ENCODE measurements around the gene TNFRSF4.

Gene TNFRSF4

GRCh38 chr1:1239227-1239613 lies 25.3 kb upstream of the TNFRSF4 start:
- H3K4me3 ChIP-seq (ENCODE audit: low read depth, low read length): no peak overlapping the region
- TF ChIP-seq CTCF (IDR thresholded peaks at IDR 0.05; ENCODE audit: insufficient read depth, low read length, missing control alignments): no peak
- POLR2A ChIA-PET: interaction anchor here (0.7 kb wide), 1 partner anchor 31 kb away, joined by 3 read pairs; no protein-coding TSS in a partner anchor
- DNase-seq (ENCODE audit: low read depth, low spot score): no peak
- CTCF ChIA-PET: interaction anchor here (1.0 to 2.4 kb wide), 4 partner anchors 117 to 177 kb away, joined by 4 to 10 read pairs (median 6); no protein-coding TSS in a partner anchor

- ChIA-PET POLR2A (no interaction called here), CTCF (interaction anchor here (1.0 to 2.4 kb wide), 3 partner anchors 116 to 177 kb away, joined by 4 to 10 read pairs (median 6); no protein-coding TSS in a partner anchor)
- no peak for TF ChIP-seq CTCF (IDR thresholded peaks at IDR 0.05; ENCODE audit: insufficient read depth, low read length, missing control alignments)
- H3K4me3 ChIP-seq (ENCODE audit: low read depth, low read length): no peak overlapping the region
- DNase-seq (ENCODE audit: low read depth, low spot score): no peak
Measured at GRCh38 chr1:1238702-1239178, 24.8 kb upstream of the TNFRSF4 start.

- no peak overlapping the region for H3K4me3 ChIP-seq (ENCODE audit: low read depth, low read length)
Measured at GRCh38 chr1:1237874-1238701, 24.1 kb upstream of the TNFRSF4 start.

GRCh38 chr1:1236945-1237873 lies 23.3 kb upstream of the TNFRSF4 start:
- CTCF ChIA-PET: interaction anchor here (2.4 kb wide), 1 partner anchor 115 kb away, joined by 10 read pairs; no protein-coding TSS in a partner anchor
- no peak for TF ChIP-seq CTCF (IDR thresholded peaks at IDR 0.05; ENCODE audit: insufficient read depth, low read length, missing control alignments)
- POLR2A ChIA-PET: no interaction called here
- DNase-seq (ENCODE audit: low read depth, low spot score): no peak
- no peak overlapping the region for H3K4me3 ChIP-seq (ENCODE audit: low read depth, low read length)

More at GRCh38 chr1:1237874-1238701, 24.1 kb upstream of the TNFRSF4 start:
- no peak for TF ChIP-seq CTCF (IDR thresholded peaks at IDR 0.05; ENCODE audit: insufficient read depth, low read length, missing control alignments)
- POLR2A ChIA-PET: no interaction called here
- CTCF ChIA-PET: interaction anchor here (2.0 to 2.4 kb wide), 2 partner anchors 116 to 118 kb away, joined by 6 to 10 read pairs; no protein-coding TSS in a partner anchor
- DNase-seq (ENCODE audit: low read depth, low spot score): no peak

GRCh38 chr1:1236176-1236763 lies 22.3 kb upstream of the TNFRSF4 start:
- ChIA-PET POLR2A (no interaction called here), CTCF (no interaction called here)
- DNase-seq (ENCODE audit: low read depth, low spot score): no peak
- no peak overlapping the region for H3K4me3 ChIP-seq (ENCODE audit: low read depth, low read length)
- no peak for TF ChIP-seq CTCF (IDR thresholded peaks at IDR 0.05; ENCODE audit: insufficient read depth, low read length, missing control alignments)
